ENCODE data around the gene RTL9. TPM values are rescaled to one million over a fixed set of nuclear protein-coding genes. Genes with fewer than 3 reads are reported as not detected.

The RTL9 gene
- total and polyA plus RNA-seq, 2 experiments from 2014 or later = 0.20 to 0.97 TPM

DNA sequence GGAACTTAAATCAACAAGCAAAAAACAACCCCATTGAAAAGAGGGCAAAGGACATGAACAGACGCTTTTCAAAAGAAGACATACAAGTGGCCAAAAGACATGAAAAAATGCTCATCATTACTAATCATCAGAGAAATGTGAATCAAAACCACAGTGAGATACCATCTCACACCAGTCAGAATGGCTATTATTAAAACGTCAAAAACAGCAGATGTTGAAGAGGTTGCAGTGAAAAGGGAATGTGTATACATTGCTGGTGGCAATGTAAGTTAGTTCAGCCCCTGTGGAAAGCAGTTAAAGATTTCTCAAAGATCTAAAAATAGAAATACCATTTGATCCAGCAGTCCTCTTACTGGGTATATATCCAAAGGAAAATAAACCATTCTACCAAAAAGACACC is 22.6 kb downstream of the RTL9 start:
- Histone ChIP-seq H2AFZ (no peak overlapping the region), H3K4me1 (ENCODE audit: insufficient read depth) (peaks cover 43% of the 10 kb centered on the region), H3K27me3 (replicated peaks; ENCODE audit: insufficient read depth) (no peaks in the 10 kb centered on the region), H3K79me2 (ENCODE audit: insufficient read depth) (no peaks in the 10 kb centered on the region), H3K4me2 (ENCODE audit: unreplicated experiment) (no peak overlapping the region), H3K27ac (no peak overlapping the region), H3K36me3 (ENCODE audit: low read depth) (no peaks in the 10 kb centered on the region), H3F3A (ENCODE audit: insufficient read depth) (peaks cover 27% of the 10 kb centered on the region), H3K9ac (no peak overlapping the region), H4K20me1 (ENCODE audit: insufficient read depth) (no peaks in the 10 kb centered on the region), H3K9me3 (ENCODE audit: low read depth) (no peaks in the 10 kb centered on the region), H3K9me2 (ENCODE audit: insufficient read depth) (no peaks in the 10 kb centered on the region), H3K4me3 (no peak overlapping the region)
- TF ChIP-seq EZH2phosphoT487 (IDR thresholded peaks at IDR 0.05; ENCODE audit: insufficient read depth, low read depth) = no peak
- TF ChIP-seq EZH2 (IDR thresholded peaks at IDR 0.05; ENCODE audit: insufficient read depth, poor library complexity, severe bottlenecking) = no peak
- in situ Hi-C loops (cut with MboI) = no loop called here
- DNase-seq = peak; percentile 51
- 9% methylated on average over 2 of the region's 2 CpGs for WGBS, 2 experiments (ENCODE audit: low coverage in 1 of 2, low lambda C conversion rate in 2 of 2, missing lambda C conversion rate in 2 of 2)

DNA sequence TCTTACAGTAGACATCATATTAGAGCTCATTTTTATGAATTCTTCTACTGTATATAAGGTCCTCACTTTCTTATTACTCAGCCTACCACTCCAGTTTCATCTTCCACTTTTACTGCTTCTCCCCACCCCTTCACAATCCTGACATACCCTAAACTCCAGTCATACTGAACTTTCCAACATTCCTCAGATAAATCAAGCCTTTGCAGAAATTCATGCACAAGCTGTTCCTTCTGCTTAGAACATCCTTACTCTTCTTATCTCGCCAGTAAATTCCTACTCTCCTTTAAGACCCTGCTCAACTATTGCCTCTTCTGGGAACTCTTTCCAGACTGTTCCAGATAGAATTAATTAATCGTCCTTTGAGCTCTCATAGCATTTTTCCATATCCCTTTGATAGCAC is 24.8 kb downstream of the RTL9 start:
- Histone ChIP-seq H4K20me1 (ENCODE audit: insufficient read depth) (no peaks in the 10 kb centered on the region), H3K27ac (peak overlapping the region; percentile 67), H3K9ac (no peak overlapping the region), H2AFZ (no peak overlapping the region), H3K9me3 (ENCODE audit: low read depth) (no peaks in the 10 kb centered on the region), H3K4me2 (ENCODE audit: unreplicated experiment) (peak overlapping the region; percentile 73), H3K9me2 (ENCODE audit: insufficient read depth) (no peaks in the 10 kb centered on the region), H3K79me2 (ENCODE audit: insufficient read depth) (no peaks in the 10 kb centered on the region), H3K36me3 (ENCODE audit: low read depth) (no peaks in the 10 kb centered on the region), H3F3A (ENCODE audit: insufficient read depth) (peaks cover 27% of the 10 kb centered on the region), H3K4me3 (peak overlapping the region; percentile 43; the same call in 1 of the 2 replicates), H3K4me1 (ENCODE audit: insufficient read depth) (peaks cover 43% of the 10 kb centered on the region), H3K27me3 (replicated peaks; ENCODE audit: insufficient read depth) (no peaks in the 10 kb centered on the region)
- 8 to 11% methylated on average over 2 of the region's 2 CpGs for WGBS, 2 experiments (ENCODE audit: low coverage in 1 of 2, low lambda C conversion rate in 2 of 2, missing lambda C conversion rate in 2 of 2)
- DNase-seq = peak; percentile 74
- TF ChIP-seq EZH2 (IDR thresholded peaks at IDR 0.05; ENCODE audit: insufficient read depth, poor library complexity, severe bottlenecking) = no peak
- TF ChIP-seq EZH2phosphoT487 (IDR thresholded peaks at IDR 0.05; ENCODE audit: insufficient read depth, low read depth) = no peak
- in situ Hi-C loops (cut with MboI) = no loop called here

DNA sequence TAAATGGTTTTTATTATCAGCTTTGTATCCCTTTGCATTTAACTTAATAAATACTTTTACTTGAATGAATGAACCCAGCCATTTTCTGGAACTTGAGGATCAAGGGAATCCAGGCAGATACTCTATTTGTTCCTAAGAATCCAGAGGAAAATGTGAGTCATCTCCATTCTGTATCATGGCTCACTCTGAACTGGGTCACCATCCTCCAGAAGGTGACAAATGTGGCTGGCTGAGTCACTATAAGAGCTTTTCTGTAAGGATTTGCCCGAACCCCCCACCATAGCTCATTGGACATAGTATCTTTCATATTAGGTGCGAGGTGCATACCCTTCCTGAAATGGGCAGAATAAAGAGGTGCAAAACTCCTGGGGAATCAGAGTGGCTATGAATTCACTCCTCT is 25.8 kb downstream of the RTL9 start:
- no peaks in the 10 kb centered on the region for H3K79me2 ChIP-seq (ENCODE audit: insufficient read depth)
- H2AFZ ChIP-seq = no peak overlapping the region
- peak overlapping the region; percentile 67 for H3K27ac ChIP-seq
- H3K9ac ChIP-seq = no peak overlapping the region
- TF ChIP-seq EZH2phosphoT487 (IDR thresholded peaks at IDR 0.05; ENCODE audit: insufficient read depth, low read depth) = no peak
- no peak for TF ChIP-seq EZH2 (IDR thresholded peaks at IDR 0.05; ENCODE audit: insufficient read depth, poor library complexity, severe bottlenecking)
- WGBS, 2 experiments (ENCODE audit: low coverage in 1 of 2, low lambda C conversion rate in 2 of 2, missing lambda C conversion rate in 2 of 2) = 46 to 50% methylated on average over 2 of the region's 2 CpGs
- no peaks in the 10 kb centered on the region for H4K20me1 ChIP-seq (ENCODE audit: insufficient read depth)
- no peaks in the 10 kb centered on the region for H3K36me3 ChIP-seq (ENCODE audit: low read depth)
- in situ Hi-C loops (cut with MboI) = no loop called here
- H3K9me3 ChIP-seq (ENCODE audit: low read depth) = no peaks in the 10 kb centered on the region
- peak; percentile 80 for DNase-seq
- peak overlapping the region; percentile 73 for H3K4me2 ChIP-seq (ENCODE audit: unreplicated experiment)
- no peaks in the 10 kb centered on the region for H3K9me2 ChIP-seq (ENCODE audit: insufficient read depth)
- peaks cover 27% of the 10 kb centered on the region for H3F3A ChIP-seq (ENCODE audit: insufficient read depth)
- H3K27me3 ChIP-seq (replicated peaks; ENCODE audit: insufficient read depth) = no peaks in the 10 kb centered on the region
- no peak overlapping the region for H3K4me3 ChIP-seq
- H3K4me1 ChIP-seq (ENCODE audit: insufficient read depth) = peaks cover 43% of the 10 kb centered on the region

GRCh38 chrX:110389570-110389969 is 30.9 kb downstream of the RTL9 start:
- no peaks in the 10 kb centered on the region for H3K9me2 ChIP-seq (ENCODE audit: insufficient read depth)
- no peaks in the 10 kb centered on the region for H4K20me1 ChIP-seq (ENCODE audit: insufficient read depth)
- in situ Hi-C loops (cut with MboI) = no loop called here
- H3K27ac ChIP-seq = no peak overlapping the region
- H3K4me2 ChIP-seq (ENCODE audit: unreplicated experiment) = no peak overlapping the region
- no peaks in the 10 kb centered on the region for H3K9me3 ChIP-seq (ENCODE audit: low read depth)
- no peak overlapping the region for H3K4me3 ChIP-seq
- H3K27me3 ChIP-seq (replicated peaks; ENCODE audit: insufficient read depth) = no peaks in the 10 kb centered on the region
- TF ChIP-seq EZH2phosphoT487 (IDR thresholded peaks at IDR 0.05; ENCODE audit: insufficient read depth, low read depth) (no peak), EZH2 (IDR thresholded peaks at IDR 0.05; ENCODE audit: insufficient read depth, poor library complexity, severe bottlenecking) (no peak)
- 92 to 100% methylated on average over 2 of the region's 2 CpGs for WGBS, 2 experiments (ENCODE audit: low coverage in 1 of 2, low lambda C conversion rate in 2 of 2, missing lambda C conversion rate in 2 of 2)
- no peak for DNase-seq
- H3K36me3 ChIP-seq (ENCODE audit: low read depth) = no peaks in the 10 kb centered on the region
- H3F3A ChIP-seq (ENCODE audit: insufficient read depth) = 0 out of 2 replicates have a peak, but pooled peaks cover 5% of the 10 kb centered on the region
- peaks cover 9% of the 10 kb centered on the region; the same call in 1 of the 2 replicates for H3K4me1 ChIP-seq (ENCODE audit: insufficient read depth)
- no peak overlapping the region for H3K9ac ChIP-seq
- no peaks in the 10 kb centered on the region for H3K79me2 ChIP-seq (ENCODE audit: insufficient read depth)
- no peak overlapping the region for H2AFZ ChIP-seq

DNA sequence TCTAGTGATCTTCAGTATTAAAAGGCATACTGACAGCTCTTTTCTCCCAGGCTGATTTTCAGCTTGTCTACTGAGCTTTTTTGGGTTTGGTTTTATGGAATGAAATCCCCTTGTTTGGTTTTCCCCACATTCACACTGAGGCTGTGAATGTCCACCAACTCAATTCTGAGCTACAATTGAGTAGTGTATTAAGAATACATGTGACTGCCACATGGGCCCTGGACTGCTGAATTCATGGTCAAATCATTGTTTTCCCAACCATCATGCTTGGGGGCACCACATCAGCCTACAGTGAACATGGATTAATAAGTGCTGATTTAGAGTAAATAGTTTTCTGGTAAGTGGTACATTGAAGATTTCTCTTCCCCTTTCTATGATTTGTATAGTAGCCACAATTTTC is 32.4 kb downstream of the RTL9 start:
- Histone ChIP-seq H3K4me3 (no peak overlapping the region), H3K36me3 (ENCODE audit: low read depth) (no peaks in the 10 kb centered on the region), H3K79me2 (ENCODE audit: insufficient read depth) (no peaks in the 10 kb centered on the region), H4K20me1 (ENCODE audit: insufficient read depth) (no peaks in the 10 kb centered on the region), H3K9me3 (ENCODE audit: low read depth) (no peaks in the 10 kb centered on the region), H2AFZ (no peak overlapping the region), H3K27me3 (replicated peaks; ENCODE audit: insufficient read depth) (no peaks in the 10 kb centered on the region), H3K9ac (no peak overlapping the region), H3K27ac (no peak overlapping the region), H3F3A (ENCODE audit: insufficient read depth) (no peaks in the 10 kb centered on the region), H3K9me2 (ENCODE audit: insufficient read depth) (no peaks in the 10 kb centered on the region), H3K4me2 (ENCODE audit: unreplicated experiment) (no peak overlapping the region), H3K4me1 (ENCODE audit: insufficient read depth) (peaks cover 19% of the 10 kb centered on the region)
- TF ChIP-seq EZH2phosphoT487 (IDR thresholded peaks at IDR 0.05; ENCODE audit: insufficient read depth, low read depth) = no peak
- TF ChIP-seq EZH2 (IDR thresholded peaks at IDR 0.05; ENCODE audit: insufficient read depth, poor library complexity, severe bottlenecking) = no peak
- in situ Hi-C loops (cut with MboI) = no loop called here
- DNase-seq = no peak

Data from GM23248 (cell line).